OCI-LY1 (cell line): ENCODE data around the gene AP5S1.

ENCODE experiments used
- H2AFZ ChIP-seq: fragments of 200-600 bp; sonication (generic), shearing (Covaris generic); 2 replicates; pipeline ENCODE4 v1.6.0; 2014; ENCODE audit warnings: antibody characterized with exemption, mild to moderate bottlenecking, low read length
- H3F3A ChIP-seq: fragments of 200-600 bp; sonication (generic), shearing (Covaris generic); 2 replicates; pipeline ENCODE4 v1.6.0; 2014; ENCODE audit warnings: mild to moderate bottlenecking, antibody characterized with exemption, low read length, moderate library complexity; ENCODE audit not compliant: insufficient read depth
- H3K27ac ChIP-seq: fragments of 200-600 bp; sonication (generic); 2 replicates; pipeline ENCODE4 v1.5.1; 2014; ENCODE audit warnings: low read length, mixed run types, mild to moderate bottlenecking, low read depth; ENCODE audit not compliant: poor library complexity, severe bottlenecking
- H3K27me3 ChIP-seq: fragments of 200-600 bp; sonication (generic); 2 replicates; pipeline ENCODE4 v1.6.0; 2014; ENCODE audit warnings: antibody characterized with exemption, mild to moderate bottlenecking, low read length, moderate library complexity; ENCODE audit not compliant: insufficient read depth
- H3K36me3 ChIP-seq: fragments of 200-600 bp; sonication (generic); 2 replicates; pipeline ENCODE4 v1.6.1; 2014; ENCODE audit warnings: mild to moderate bottlenecking, antibody characterized with exemption, low read length, moderate library complexity, mixed read lengths; ENCODE audit not compliant: insufficient read depth
- H3K4me1 ChIP-seq: fragments of 200-600 bp; sonication (generic); 2 replicates; pipeline ENCODE4 v1.5.1; 2014; ENCODE audit warnings: mild to moderate bottlenecking, low read length, moderate library complexity; ENCODE audit not compliant: insufficient read depth, severe bottlenecking
- H3K4me2 ChIP-seq: fragments of 200-600 bp; sonication (generic), shearing (Covaris generic); 2 replicates; pipeline ENCODE4 v1.6.1; 2014; ENCODE audit warnings: low read length
- H3K4me3 ChIP-seq: fragments of 200-600 bp; sonication (generic); 2 replicates; pipeline ENCODE4 v1.5.1; 2014; ENCODE audit warnings: low read length, low read depth, mild to moderate bottlenecking, mixed read lengths; ENCODE audit not compliant: poor library complexity, severe bottlenecking
- H3K79me2 ChIP-seq: fragments of 200-600 bp; shearing (Covaris generic); 2 replicates; pipeline ENCODE4 v1.6.1; 2016; ENCODE audit warnings: mixed run types, low read length, mixed read lengths; ENCODE audit not compliant: insufficient read depth
- H3K9ac ChIP-seq: fragments of 200-600 bp; sonication (generic), shearing (Covaris generic); 2 replicates; pipeline ENCODE4 v1.6.1; 2014; ENCODE audit warnings: mild to moderate bottlenecking, low read length, mixed read lengths
- H3K9me2 ChIP-seq: fragments of 200-600 bp; sonication (generic), shearing (Covaris generic); 2 replicates; pipeline ENCODE4 v1.6.1; 2014; ENCODE audit warnings: low read depth, mild to moderate bottlenecking, low read length, mixed read lengths
- H3K9me3 ChIP-seq: fragments of 200-600 bp; shearing (Covaris generic); 2 replicates; pipeline ENCODE4 v1.6.1; 2014; ENCODE audit warnings: low read length, mixed read lengths
- H4K20me1 ChIP-seq: fragments of 200-600 bp; sonication (generic), shearing (Covaris generic); 2 replicates; pipeline ENCODE4 v1.6.0; 2016; ENCODE audit warnings: mild to moderate bottlenecking, low read length; ENCODE audit not compliant: insufficient read depth
- EZH2 ChIP-seq: fragments of 200-600 bp; sonication (generic), shearing (Covaris generic); IDR thresholded peaks from 2 replicates; pipeline ENCODE4 v1.8.0; 2017; ENCODE audit warnings: borderline replicate concordance, mixed run types, mild to moderate bottlenecking, antibody characterized with exemption, low read length, moderate library complexity, mixed read lengths
- TF ChIP-seq, protein P1 (sequence below): fragments of 200-600 bp; sonication (generic), shearing (Covaris generic); IDR thresholded peaks from 2 replicates; pipeline ENCODE4 v1.5.1; 2017; ENCODE audit warnings: mild to moderate bottlenecking, antibody characterized with exemption, low read length, moderate library complexity, mixed read lengths

Gene AP5S1

DNA sequence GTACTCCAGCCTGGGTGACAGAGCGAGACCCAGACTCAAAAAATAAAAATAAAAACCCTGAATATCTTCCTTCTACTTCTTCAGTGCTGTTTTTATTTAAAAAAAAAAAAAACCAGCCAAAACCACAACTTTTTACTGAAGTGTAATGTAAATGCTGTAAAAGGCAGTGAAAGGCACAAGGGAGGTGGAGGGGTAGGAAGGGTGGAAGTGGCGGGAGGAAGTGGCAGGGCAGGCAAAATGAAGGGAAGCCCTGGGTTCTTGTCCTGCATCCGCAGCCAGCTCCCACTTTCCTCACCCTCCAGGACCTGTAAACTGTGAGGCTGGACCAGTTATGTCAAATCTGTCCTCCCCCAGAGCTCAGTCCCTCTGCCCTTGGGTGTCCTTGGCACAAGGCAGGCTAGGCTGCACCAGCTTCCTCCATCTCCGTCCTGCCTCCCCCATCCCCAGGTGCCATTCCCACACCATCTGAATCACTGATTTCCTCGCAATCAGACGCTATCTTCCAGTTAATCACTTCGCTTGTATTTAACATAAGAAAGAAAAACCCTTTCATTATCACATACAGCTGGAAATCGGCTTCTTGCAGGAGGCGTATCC, 55.1 kb downstream of the AP5S1 start:
- Histone ChIP-seq H3K27me3 (no peaks in the 10 kb centered on the region), H3K9me3 (no peaks in the 10 kb centered on the region), H3K4me2 (no peak overlapping the region), H3K27ac (no peak overlapping the region), H3K79me2 (no peaks in the 10 kb centered on the region), H2AFZ (no peak overlapping the region), H3K9me2 (no peaks in the 10 kb centered on the region), H3F3A (no peaks in the 10 kb centered on the region), H3K4me3 (no peak overlapping the region), H4K20me1 (no peaks in the 10 kb centered on the region), H3K36me3 (peaks cover 37% of the 10 kb centered on the region), H3K9ac (no peak overlapping the region), H3K4me1 (no peaks in the 10 kb centered on the region)
- no peak for TF ChIP-seq EZH2
- TF ChIP-seq, protein P1, sequence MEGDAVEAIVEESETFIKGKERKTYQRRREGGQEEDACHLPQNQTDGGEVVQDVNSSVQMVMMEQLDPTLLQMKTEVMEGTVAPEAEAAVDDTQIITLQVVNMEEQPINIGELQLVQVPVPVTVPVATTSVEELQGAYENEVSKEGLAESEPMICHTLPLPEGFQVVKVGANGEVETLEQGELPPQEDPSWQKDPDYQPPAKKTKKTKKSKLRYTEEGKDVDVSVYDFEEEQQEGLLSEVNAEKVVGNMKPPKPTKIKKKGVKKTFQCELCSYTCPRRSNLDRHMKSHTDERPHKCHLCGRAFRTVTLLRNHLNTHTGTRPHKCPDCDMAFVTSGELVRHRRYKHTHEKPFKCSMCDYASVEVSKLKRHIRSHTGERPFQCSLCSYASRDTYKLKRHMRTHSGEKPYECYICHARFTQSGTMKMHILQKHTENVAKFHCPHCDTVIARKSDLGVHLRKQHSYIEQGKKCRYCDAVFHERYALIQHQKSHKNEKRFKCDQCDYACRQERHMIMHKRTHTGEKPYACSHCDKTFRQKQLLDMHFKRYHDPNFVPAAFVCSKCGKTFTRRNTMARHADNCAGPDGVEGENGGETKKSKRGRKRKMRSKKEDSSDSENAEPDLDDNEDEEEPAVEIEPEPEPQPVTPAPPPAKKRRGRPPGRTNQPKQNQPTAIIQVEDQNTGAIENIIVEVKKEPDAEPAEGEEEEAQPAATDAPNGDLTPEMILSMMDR = no peak

- peaks cover 37% of the 10 kb centered on the region for H3K36me3 ChIP-seq
- no peaks in the 10 kb centered on the region for H3K27me3 ChIP-seq
- H3K27ac ChIP-seq = no peak overlapping the region
- no peaks in the 10 kb centered on the region for H3K79me2 ChIP-seq
- H2AFZ ChIP-seq = no peak overlapping the region
- H3F3A ChIP-seq = no peaks in the 10 kb centered on the region
- H3K4me2 ChIP-seq = no peak overlapping the region
- no peaks in the 10 kb centered on the region for H3K9me2 ChIP-seq
- no peak overlapping the region for H3K4me3 ChIP-seq
- TF ChIP-seq EZH2 = no peak
- TF ChIP-seq, protein P1 = no peak
- H4K20me1 ChIP-seq = no peaks in the 10 kb centered on the region
- H3K9ac ChIP-seq = no peak overlapping the region
- no peaks in the 10 kb centered on the region for H3K9me3 ChIP-seq
- no peaks in the 10 kb centered on the region for H3K4me1 ChIP-seq
Observed at GRCh38 chr20:3876000-3876399, 55.7 kb downstream of the AP5S1 start.

GRCh38 chr20:3876676-3877075, 56.3 kb downstream of the AP5S1 start:
- H3K27me3 ChIP-seq = no peaks in the 10 kb centered on the region
- H4K20me1 ChIP-seq = no peaks in the 10 kb centered on the region
- no peaks in the 10 kb centered on the region for H3F3A ChIP-seq
- no peaks in the 10 kb centered on the region for H3K9me2 ChIP-seq
- H3K27ac ChIP-seq = no peak overlapping the region
- H3K9ac ChIP-seq = no peak overlapping the region
- TF ChIP-seq, protein P1 = no peak
- no peak for TF ChIP-seq EZH2
- no peak overlapping the region for H3K4me3 ChIP-seq
- H3K79me2 ChIP-seq = no peaks in the 10 kb centered on the region
- no peak overlapping the region for H2AFZ ChIP-seq
- no peaks in the 10 kb centered on the region for H3K4me1 ChIP-seq
- peaks cover 32% of the 10 kb centered on the region for H3K36me3 ChIP-seq
- no peak overlapping the region for H3K4me2 ChIP-seq
- no peaks in the 10 kb centered on the region for H3K9me3 ChIP-seq
